Natural killer cell (primary cell): Measurements from ENCODE around the gene JMJD8. TPM values are rescaled to one million over a fixed set of nuclear protein-coding genes. Genes with fewer than 3 reads are reported as not detected.
A peak's percentile ranks its signal among the peaks of the same experiment; 100 is the strongest.

Source experiments
- ATAC-seq, 3 donors: fragments of 150-1000 bp in 2 of 3; fragments of 200-7000 bp in 1 of 3; cut with Tn5 transposase; 1 replicate in 1 of 3; 2 replicates in 2 of 3; pipeline ENCODE4 v1.10.0; 2021; ENCODE audit warnings: mild to moderate bottlenecking in 2 of 3, moderate library complexity in 2 of 3
- DNase-seq, 2 donors: peaks; one replicate each; pipeline versions ENCODE4 v3.0.0 to v3.0.0-alpha.2; 2013 to 2021; ENCODE audit warnings: mixed read lengths in 1 of 2
- H3K27ac ChIP-seq: one replicate; pipeline ENCODE4 v1.5.1; 2013; ENCODE audit warnings: mild to moderate bottlenecking, low read length
- H3K27me3 ChIP-seq: one replicate; pipeline ENCODE4 v1.6.1; 2013; ENCODE audit warnings: low read length; ENCODE audit not compliant: control insufficient read depth, insufficient read depth
- H3K36me3 ChIP-seq: one replicate; pipeline ENCODE4 v1.6.1; 2013; ENCODE audit warnings: low read length; ENCODE audit not compliant: control insufficient read depth, insufficient read depth
- H3K4me1 ChIP-seq: one replicate; pipeline ENCODE4 v1.6.1; 2013; ENCODE audit warnings: low read length; ENCODE audit not compliant: control insufficient read depth, insufficient read depth
- H3K4me3 ChIP-seq: one replicate; pipeline ENCODE4 v1.5.1; 2013; ENCODE audit warnings: low read length
- H3K9me3 ChIP-seq: one replicate; pipeline ENCODE4 v1.6.1; 2013; ENCODE audit warnings: low read length; ENCODE audit not compliant: control insufficient read depth, insufficient read depth
- H3K27ac Mint-ChIP-seq, 2 donors: one replicate each; pipeline ENCODE4 v1.8.0; 2022; ENCODE audit warnings: mild to moderate bottlenecking in 2 of 2, mixed read lengths in 2 of 2, moderate library complexity in 1 of 2
- H3K27me3 Mint-ChIP-seq, 2 donors: one replicate each; pipeline ENCODE4 v1.8.0; 2022; ENCODE audit warnings: low read depth in 2 of 2, mixed read lengths in 2 of 2
- H3K36me3 Mint-ChIP-seq: one replicate; pipeline ENCODE4 v1.8.0; 2022; ENCODE audit warnings: mixed read lengths
- H3K4me1 Mint-ChIP-seq, 2 donors: one replicate each; pipeline ENCODE4 v1.8.0; 2022; ENCODE audit warnings: mixed read lengths in 2 of 2
- H3K4me3 Mint-ChIP-seq: one replicate; pipeline ENCODE4 v1.8.0; 2022; ENCODE audit warnings: mild to moderate bottlenecking, moderate library complexity, mixed read lengths
- H3K9me3 Mint-ChIP-seq, 2 donors: one replicate each; pipeline ENCODE4 v1.8.0; 2022; ENCODE audit warnings: mixed read lengths in 2 of 2
- CTCF ChIP-seq: fragments of 200-600 bp; IDR thresholded peaks from one replicate; pipeline ENCODE4 v1.8.0; 2022; ENCODE audit warnings: antibody characterized with exemption
- WGBS: methylation state at CpG from one replicate; pipeline ENCODE4 v1.1.7; 2013; ENCODE audit warnings: missing lambda C conversion rate; ENCODE audit not compliant: insufficient coverage; 5-methylcytosine and 5-hydroxymethylcytosine counted together
- intact Hi-C: fragments of 100-400 bp; cut with micrococcal nuclease; formaldehyde crosslinking; loops from one replicate; pipeline ENCODE4 v1.14.2; 2022
- total RNA-seq, 4 donors: library from RNA; stranded (reverse); fragments of 120-200 nt in 1 of 4; gene quantifications; one replicate each; pipeline versions ENCODE4 v1.2.3 to v1.2.4, GENCODE V29; 2013 to 2022

Gene JMJD8
- total RNA-seq, 3 donors from 2014 or later (not counting 1 experiment from before 2014, with no cell fraction given): 29.5 to 32.6 (median 31.5) TPM

GRCh38 chr16:687499-687898 is 3.4 kb upstream of the JMJD8 start:
- H3K27me3 ChIP-seq: peaks cover 2% of the 10 kb centered on the region
- H3K9me3 ChIP-seq: no peaks in the 10 kb centered on the region
- H3K4me3 ChIP-seq: no peak overlapping the region
- peaks cover 54% of the 10 kb centered on the region for H3K4me1 ChIP-seq
- ATAC-seq: no peak
- no peak for TF ChIP-seq CTCF
- no peak overlapping the region for H3K27ac Mint-ChIP-seq
- WGBS: 92% methylated on average over 19 of the region's 19 CpGs
- no peaks in the 10 kb centered on the region for H3K36me3 Mint-ChIP-seq
- H3K9me3 Mint-ChIP-seq: no peaks in the 10 kb centered on the region
- H3K27ac ChIP-seq: no peak overlapping the region
- no peak overlapping the region for H3K4me3 Mint-ChIP-seq
- peaks cover 8% of the 10 kb centered on the region for H3K36me3 ChIP-seq
- peaks cover 0 to 3% of the 10 kb centered on the region in 2 donors for H3K27me3 Mint-ChIP-seq
- intact Hi-C loops: no loop called here
- H3K4me1 Mint-ChIP-seq: peaks cover 6 to 32% of the 10 kb centered on the region in 2 donors
- DNase-seq: no peak

- no peaks in the 10 kb centered on the region for H3K36me3 Mint-ChIP-seq
- H3K27ac Mint-ChIP-seq: no peak overlapping the region
- intact Hi-C loops: no loop called here
- H3K4me1 Mint-ChIP-seq: peaks cover 6 to 35% of the 10 kb centered on the region in 2 donors
- H3K9me3 Mint-ChIP-seq: no peaks in the 10 kb centered on the region
- Histone ChIP-seq H3K27me3 (no peaks in the 10 kb centered on the region), H3K36me3 (peaks cover 17% of the 10 kb centered on the region), H3K9me3 (no peaks in the 10 kb centered on the region), H3K27ac (no peak overlapping the region), H3K4me1 (peaks cover 57% of the 10 kb centered on the region), H3K4me3 (no peak overlapping the region)
- WGBS: 96% methylated on average over 51 of the region's 51 CpGs
- H3K27me3 Mint-ChIP-seq: no peaks in the 10 kb centered on the region
- no peak for ATAC-seq
- TF ChIP-seq CTCF: no peak
- H3K4me3 Mint-ChIP-seq: peak overlapping the region; percentile 31
- no peak for DNase-seq
Observed at GRCh38 chr16:686459-687260, 2.5 kb upstream of the JMJD8 start.

GRCh38 chr16:685967-686366 is 1.8 kb upstream of the JMJD8 start:
- no peaks in the 10 kb centered on the region for H3K27me3 Mint-ChIP-seq
- WGBS: 74% methylated on average over 10 of the region's 10 CpGs
- Histone ChIP-seq H3K4me3 (no peak overlapping the region), H3K9me3 (no peaks in the 10 kb centered on the region), H3K27ac (no peak overlapping the region), H3K27me3 (no peaks in the 10 kb centered on the region), H3K36me3 (peaks cover 21% of the 10 kb centered on the region), H3K4me1 (peaks cover 64% of the 10 kb centered on the region)
- H3K36me3 Mint-ChIP-seq: no peaks in the 10 kb centered on the region
- H3K4me1 Mint-ChIP-seq: peaks cover 6 to 38% of the 10 kb centered on the region in 2 donors
- intact Hi-C loops: no loop called here
- DNase-seq (no peak), ATAC-seq (no peak)
- peak overlapping the region; percentile 31 for H3K4me3 Mint-ChIP-seq
- H3K27ac Mint-ChIP-seq: peak overlapping the region in 1 of 2 donors; percentile 16
- no peak for TF ChIP-seq CTCF
- no peaks in the 10 kb centered on the region for H3K9me3 Mint-ChIP-seq
